Measurements from ENCODE around the gene NUDT3.
A peak's percentile ranks its signal among the peaks of the same experiment; 100 is the strongest.

Gene NUDT3

GRCh38 chr6:34242252-34243130 lies 150.0 kb downstream of the NUDT3 start:
- peak; percentile 55 for DNase-seq (ENCODE audit: insufficient read length, low spot score)

GRCh38 chr6:34241351-34242215 lies 150.9 kb downstream of the NUDT3 start:
- FAIRE-seq (no peak), DNase-seq (ENCODE audit: insufficient read length, low spot score) (no peak)
- no peak for TF ChIP-seq POLR2A (IDR thresholded peaks at IDR 0.05; ENCODE audit: low read depth, low read length)

More at GRCh38 chr6:34242252-34243130, 150.0 kb downstream of the NUDT3 start:
- TF ChIP-seq POLR2A (IDR thresholded peaks at IDR 0.05; ENCODE audit: low read depth, low read length): no peak
- FAIRE-seq: peak; percentile 15

- no peak for TF ChIP-seq POLR2A (IDR thresholded peaks at IDR 0.05; ENCODE audit: low read depth, low read length)
- FAIRE-seq (no peak), DNase-seq (ENCODE audit: insufficient read length, low spot score) (no peak)
Measured at GRCh38 chr6:34240329-34241248, 151.9 kb downstream of the NUDT3 start.

GRCh38 chr6:34239893-34240292 lies 152.6 kb downstream of the NUDT3 start:
- no peak for TF ChIP-seq POLR2A (IDR thresholded peaks at IDR 0.05; ENCODE audit: low read depth, low read length)
- FAIRE-seq: no peak
- DNase-seq (ENCODE audit: insufficient read length, low spot score): peak; percentile 3

- no peak for TF ChIP-seq POLR2A (IDR thresholded peaks at IDR 0.05; ENCODE audit: low read depth, low read length)
- DNase-seq (ENCODE audit: insufficient read length, low spot score) (peak; percentile 3), FAIRE-seq (no peak)
Measured at GRCh38 chr6:34239500-34239825, 153.0 kb downstream of the NUDT3 start.

GRCh38 chr6:34238585-34239499 lies 153.6 kb downstream of the NUDT3 start:
- FAIRE-seq (no peak), DNase-seq (ENCODE audit: insufficient read length, low spot score) (peak; percentile 19)
- no peak for TF ChIP-seq POLR2A (IDR thresholded peaks at IDR 0.05; ENCODE audit: low read depth, low read length)

- TF ChIP-seq POLR2A (IDR thresholded peaks at IDR 0.05; ENCODE audit: low read depth, low read length): no peak
- no peak for FAIRE-seq
- DNase-seq (ENCODE audit: insufficient read length, low spot score): peak; percentile 48
Measured at GRCh38 chr6:34237722-34238584, 154.5 kb downstream of the NUDT3 start.

- no peak for TF ChIP-seq POLR2A (IDR thresholded peaks at IDR 0.05; ENCODE audit: low read depth, low read length)
- DNase-seq (ENCODE audit: insufficient read length, low spot score) (peak; percentile 40), FAIRE-seq (no peak)
Measured at GRCh38 chr6:34237316-34237721, 155.2 kb downstream of the NUDT3 start.

- DNase-seq (ENCODE audit: insufficient read length, low spot score) (peak; percentile 96), FAIRE-seq (no peak)
- TF ChIP-seq POLR2A (IDR thresholded peaks at IDR 0.05; ENCODE audit: low read depth, low read length): peak; percentile 59
Measured at GRCh38 chr6:34236443-34237315, 155.8 kb downstream of the NUDT3 start, which contains the start of gene HMGA1. Gene HMGA1, plus strand, starts transcription at chr6:34236873. Its CDS starts 3,908 bp downstream, at chr6:34240781.

GRCh38 chr6:34236131-34236442 lies 156.4 kb downstream of the NUDT3 start:
- FAIRE-seq (no peak), DNase-seq (ENCODE audit: insufficient read length, low spot score) (peak; percentile 11)
- TF ChIP-seq POLR2A (IDR thresholded peaks at IDR 0.05; ENCODE audit: low read depth, low read length): no peak
